ENCODE data around the gene TCAIM. TPM values are rescaled to one million over a fixed set of nuclear protein-coding genes. Genes with fewer than 3 reads are reported as not detected.

TCAIM gene
- 35.4 TPM for total RNA-seq

GRCh38 chr3:44338010-44338827 is at the start of gene TCAIM:
TCAIM (plus strand) TSS chr3:44338766; CDS start chr3:44354783, 16,017 bp downstream.

Other genes with a start within 250 kb of the TCAIM start
- not detected for gene TOPAZ1, start 96.9 kb upstream of the TCAIM start, total RNA-seq
- gene ZNF445, start 138.9 kb downstream of the TCAIM start, total RNA-seq = 23.6 TPM
- gene ZKSCAN7, start 216.4 kb downstream of the TCAIM start, total RNA-seq = 16.3 TPM
- 8.2 TPM for gene ZNF660, start 246.2 kb downstream of the TCAIM start, total RNA-seq

Measured in metanephros (tissue), 1 donor.